ENCODE data around the gene LDB3. TPM values are rescaled to one million over a fixed set of nuclear protein-coding genes. Genes with fewer than 3 reads are reported as not detected.
A peak's percentile ranks its signal among the peaks of the same experiment; 100 is the strongest.

The LDB3 gene
- total and polyA plus RNA-seq, 2 of the 8 experiments (the other 6 are each of a cell fraction or from before 2014, with no cell fraction given): 0.20 to 0.43 TPM

DNA sequence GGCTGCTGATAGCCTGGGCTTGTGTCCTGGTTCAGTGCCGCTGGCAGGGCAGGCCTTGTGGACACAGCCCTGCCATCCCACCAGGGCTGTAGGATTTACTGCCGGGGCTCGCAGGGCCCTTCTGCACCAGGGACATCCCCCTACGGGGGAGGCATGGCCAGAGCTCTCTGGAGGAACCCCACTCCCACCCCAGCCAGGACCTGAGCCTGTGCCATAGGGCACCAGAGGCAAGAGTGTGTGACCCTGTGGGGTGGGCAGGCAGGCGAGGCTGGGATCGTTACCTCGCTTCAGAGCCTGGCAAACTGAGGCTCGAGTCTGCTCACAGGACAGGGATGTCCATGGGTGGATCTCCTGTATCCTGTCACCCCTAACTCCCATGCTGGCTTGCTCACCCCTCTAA, 2.6 kb downstream of the LDB3 start:
- POLR2A ChIA-PET (ENCODE audit: partially characterized antibody): interaction anchor here (1.0 to 1.1 kb wide), 2 partner anchors 29 to 264 kb away, joined by 3 to 5 read pairs; no protein-coding TSS in a partner anchor
- FAIRE-seq: no peak
- H3K4me3 ChIP-seq (ENCODE audit: extremely low read depth in 1 of 4, insufficient read depth in 2 of 4, low read depth in 3 of 4, low read length in 4 of 4): no peak overlapping the region
- TF ChIP-seq SP1 (IDR thresholded peaks at IDR 0.05; ENCODE audit: low read depth, low read length): no peak
- TF ChIP-seq SIX5 (IDR thresholded peaks at IDR 0.05; ENCODE audit: low read depth, low read length): no peak
- TF ChIP-seq SUZ12 (IDR thresholded peaks at IDR 0.05; ENCODE audit: low read length): no peak
- no peak for TF ChIP-seq EZH2 (IDR thresholded peaks at IDR 0.05; ENCODE audit: low read depth, low read length, severe bottlenecking)
- no peak for TF ChIP-seq BCL11A (IDR thresholded peaks at IDR 0.05; ENCODE audit: low read depth in 2 of 2, low read length in 2 of 2)
- TF ChIP-seq TCF12 (IDR thresholded peaks at IDR 0.05; ENCODE audit: low read depth, low read length): no peak
- TF ChIP-seq TEAD4 (IDR thresholded peaks at IDR 0.05; ENCODE audit: low read depth, low read length): no peak
- no peak for TF ChIP-seq SIRT6 (IDR thresholded peaks at IDR 0.05; ENCODE audit: low read length)
- no peak for TF ChIP-seq ASH2L (IDR thresholded peaks at IDR 0.05; ENCODE audit: low read length)
- no peak for TF ChIP-seq TAF7 (optimal IDR thresholded peaks at IDR 0.05; ENCODE audit: borderline replicate concordance, low read depth, low read length)
- no peak for TF ChIP-seq NANOG (IDR thresholded peaks at IDR 0.05; ENCODE audit: insufficient read depth, low read depth, low read length, poor library complexity, severe bottlenecking)
- no peak for TF ChIP-seq RXRA (IDR thresholded peaks at IDR 0.05; ENCODE audit: insufficient read depth, low read depth, low read length)
- TF ChIP-seq PHF8 (conservative IDR thresholded peaks at IDR 0.05; ENCODE audit: low read depth, low read length): no peak
- TF ChIP-seq FOSL1 (IDR thresholded peaks at IDR 0.05; ENCODE audit: insufficient read depth, low read depth, low read length): no peak
- no peak for TF ChIP-seq BACH1 (IDR thresholded peaks at IDR 0.05; ENCODE audit: low read length)

More for the DNA sequence above, 2.6 kb downstream of the LDB3 start:
- Histone ChIP-seq H3K79me1 (ENCODE audit: low read depth, low read length) (no peaks in the 10 kb centered on the region), H3K56ac (replicated peaks; ENCODE audit: insufficient read length, low read depth, low read length) (no peak overlapping the region), H3K4me2 (ENCODE audit: insufficient read depth in 1 of 2, low read depth in 2 of 2, low read length in 2 of 2) (no peak overlapping the region), H4K8ac (ENCODE audit: extremely low read depth, insufficient read depth, low read length) (no peak overlapping the region), H2BK120ac (replicated peaks; ENCODE audit: low read depth, low read length) (no peak overlapping the region), H2BK12ac (ENCODE audit: low read depth, low read length) (peak overlapping the region; percentile 43; the same call in 1 of the 2 replicates), H3K23ac (ENCODE audit: insufficient read length) (no peak overlapping the region), H4K20me1 (replicated peaks in 1 of 2; ENCODE audit: control insufficient read depth in 1 of 2, insufficient read depth in 2 of 2, low read length in 2 of 2) (no peaks in the 10 kb centered on the region), H3K27ac (ENCODE audit: low read depth, low read length) (no peak overlapping the region), H3K9me3 (ENCODE audit: insufficient read depth in 2 of 2, low read depth in 1 of 2, low read length in 1 of 2) (no peaks in the 10 kb centered on the region), H3K36me3 (ENCODE audit: control insufficient read depth in 2 of 4, insufficient read depth in 4 of 4, low read length in 3 of 4) (no peaks in the 10 kb centered on the region), H3K79me2 (ENCODE audit: control insufficient read depth in 1 of 2, insufficient read depth in 2 of 2, low read length in 2 of 2) (no peaks in the 10 kb centered on the region), H3K27me3 (replicated peaks in 1 of 4; ENCODE audit: control insufficient read depth in 3 of 4, extremely low read depth in 1 of 4, insufficient read depth in 3 of 4, low read length in 3 of 4) (no peaks in the 10 kb centered on the region), H3K18ac (ENCODE audit: extremely low read depth, low read length) (peak overlapping the region; percentile 15), H2BK20ac (ENCODE audit: low read length) (peak overlapping the region; percentile 32; the same call in 1 of the 2 replicates), H4K91ac (replicated peaks; ENCODE audit: insufficient read length, low read length) (no peak overlapping the region), H3K4me1 (replicated peaks in 1 of 4; ENCODE audit: control insufficient read depth in 3 of 4, insufficient read depth in 4 of 4, low read length in 3 of 4) (peaks cover 3 to 43% (median 25%) of the 10 kb centered on the region in 4 experiments), H3K9ac (replicated peaks in 1 of 4; ENCODE audit: extremely low read depth in 1 of 4, low read depth in 3 of 4, low read length in 3 of 4) (no peak overlapping the region), H4K5ac (ENCODE audit: insufficient read length, low read depth, low read length) (no peak overlapping the region), H2BK15ac (ENCODE audit: low read length) (0 out of 2 replicates have a peak overlapping the region, but pooled peaks have one; percentile 61), H3K23me2 (ENCODE audit: low read depth, low read length) (no peaks in the 10 kb centered on the region), H2AFZ (ENCODE audit: low read length) (no peak overlapping the region), H2AK5ac (ENCODE audit: low read depth, low read length) (no peak overlapping the region), H3K14ac (ENCODE audit: insufficient read length) (no peak overlapping the region), H2BK5ac (ENCODE audit: low read depth, low read length) (peak overlapping the region; percentile 20; the same call in 1 of the 2 replicates), H3K4ac (replicated peaks; ENCODE audit: insufficient read length, low read depth, low read length) (peak overlapping the region; percentile 69)
- CTCF ChIA-PET (ENCODE audit: partially characterized antibody): interaction anchor here (0.7 to 2.7 kb wide), 6 partner anchors 10 to 268 kb away, joined by 3 to 18 read pairs (median 6); no protein-coding TSS in a partner anchor
- no peak for DNase-seq (ENCODE audit: low read depth in 1 of 2, low spot score in 2 of 2)
- WGBS, 2 experiments (ENCODE audit: extremely low coverage in 1 of 2, insufficient coverage in 1 of 2, insufficient read length in 1 of 2, insufficient replicate concordance in 2 of 2, low coverage in 1 of 2, low lambda C conversion rate in 2 of 2, missing lambda C conversion rate in 1 of 2): 97% methylated on average over 8 of the region's 8 CpGs; no CpG with 5 or more reads in 1 of the 2 experiments

All from H1 (cell line).